OCI-M1 (cell line): Measurements from ENCODE around the gene TAOK1.

Experiments used
- DNase-seq: peaks from one replicate; lab custom pipeline; 2025; lab: John Stamatoyannopoulos, UW

TAOK1 gene

GRCh38 chr17:29571486-29571882 is 181.3 kb downstream of the TAOK1 start:
- no peak for DNase-seq

- no peak for DNase-seq
Observed at GRCh38 chr17:29571883-29572681, 181.9 kb downstream of the TAOK1 start.

- no peak for DNase-seq
Observed at GRCh38 chr17:29572691-29573557, 182.8 kb downstream of the TAOK1 start.

- DNase-seq = no peak
Observed at GRCh38 chr17:29573558-29573869, 183.4 kb downstream of the TAOK1 start.

- DNase-seq = no peak
Observed at GRCh38 chr17:29573871-29574731, 183.9 kb downstream of the TAOK1 start.

- DNase-seq = no peak
Observed at GRCh38 chr17:29574732-29575510, 184.8 kb downstream of the TAOK1 start.

- no peak for DNase-seq
Observed at GRCh38 chr17:29575511-29576213, 185.5 kb downstream of the TAOK1 start.

- DNase-seq = no peak
Observed at GRCh38 chr17:29576214-29577000, 186.2 kb downstream of the TAOK1 start.

- no peak for DNase-seq
Observed at GRCh38 chr17:29577001-29577370, 186.8 kb downstream of the TAOK1 start.

GRCh38 chr17:29577385-29578211 is 187.4 kb downstream of the TAOK1 start:
- DNase-seq = no peak

GRCh38 chr17:29578626-29579485 is 188.7 kb downstream of the TAOK1 start:
- no peak for DNase-seq

- DNase-seq = peak; percentile 92
Observed at GRCh38 chr17:29579866-29580771, 190.0 kb downstream of the TAOK1 start.

GRCh38 chr17:29581583-29582253 is 191.6 kb downstream of the TAOK1 start:
- no peak for DNase-seq

GRCh38 chr17:29582254-29582765 is 192.1 kb downstream of the TAOK1 start:
- no peak for DNase-seq

- no peak for DNase-seq
Observed at GRCh38 chr17:29582772-29583171, 192.6 kb downstream of the TAOK1 start.
